ENCODE data around the gene ATP5F1A. TPM values are rescaled to one million over a fixed set of nuclear protein-coding genes. Genes with fewer than 3 reads are reported as not detected.
"Not testable (repeated sequence)": the region's sequence is repeated elsewhere in the genome, so short reads cannot be mapped to it uniquely, and the experiment has no call there.

Gene ATP5F1A
- total RNA-seq, 1 donor from 2014 or later, result 273 TPM

DNA sequence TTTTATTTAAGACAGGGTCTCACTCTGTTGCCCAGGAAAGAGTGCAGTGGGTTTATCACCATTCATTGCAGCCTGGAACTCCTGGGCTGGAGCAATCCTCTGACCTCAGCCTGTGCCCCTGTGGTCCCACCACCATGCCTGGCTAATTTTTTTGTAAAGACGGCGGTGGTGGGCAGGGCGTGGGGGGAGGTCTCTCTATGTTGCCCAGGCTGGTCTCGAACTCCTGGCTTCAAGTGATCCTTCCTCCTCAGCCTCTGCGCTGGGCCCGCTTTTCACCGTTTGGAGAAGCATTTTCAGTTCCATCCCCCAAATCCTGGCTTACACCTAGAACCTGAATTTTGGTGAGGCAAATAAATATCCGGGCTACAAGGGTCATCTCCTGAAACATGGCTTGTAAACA lies 1.4 kb upstream of the ATP5F1A start:
- Histone ChIP-seq H3K9me3 (no peaks in the 10 kb centered on the region), H3K4me3 (no peak overlapping the region), H3K4me1 (peaks cover 6 to 19% of the 10 kb centered on the region in 2 donors), H3K27me3 (no peaks in the 10 kb centered on the region), H3K36me3 (peaks cover 1 to 4% of the 10 kb centered on the region in 2 donors), H3K27ac (no peak overlapping the region)
- no peak for DNase-seq (ENCODE audit: low spot score in 2 of 2)
- intact Hi-C loops (cut with DNase I), result loop anchor here (5.0 kb wide), 1 partner anchor 73 kb away; a partner anchor contains a TSS
- TF ChIP-seq, protein P1, sequence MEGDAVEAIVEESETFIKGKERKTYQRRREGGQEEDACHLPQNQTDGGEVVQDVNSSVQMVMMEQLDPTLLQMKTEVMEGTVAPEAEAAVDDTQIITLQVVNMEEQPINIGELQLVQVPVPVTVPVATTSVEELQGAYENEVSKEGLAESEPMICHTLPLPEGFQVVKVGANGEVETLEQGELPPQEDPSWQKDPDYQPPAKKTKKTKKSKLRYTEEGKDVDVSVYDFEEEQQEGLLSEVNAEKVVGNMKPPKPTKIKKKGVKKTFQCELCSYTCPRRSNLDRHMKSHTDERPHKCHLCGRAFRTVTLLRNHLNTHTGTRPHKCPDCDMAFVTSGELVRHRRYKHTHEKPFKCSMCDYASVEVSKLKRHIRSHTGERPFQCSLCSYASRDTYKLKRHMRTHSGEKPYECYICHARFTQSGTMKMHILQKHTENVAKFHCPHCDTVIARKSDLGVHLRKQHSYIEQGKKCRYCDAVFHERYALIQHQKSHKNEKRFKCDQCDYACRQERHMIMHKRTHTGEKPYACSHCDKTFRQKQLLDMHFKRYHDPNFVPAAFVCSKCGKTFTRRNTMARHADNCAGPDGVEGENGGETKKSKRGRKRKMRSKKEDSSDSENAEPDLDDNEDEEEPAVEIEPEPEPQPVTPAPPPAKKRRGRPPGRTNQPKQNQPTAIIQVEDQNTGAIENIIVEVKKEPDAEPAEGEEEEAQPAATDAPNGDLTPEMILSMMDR (IDR thresholded peaks at IDR 0.05), result no peak

DNA sequence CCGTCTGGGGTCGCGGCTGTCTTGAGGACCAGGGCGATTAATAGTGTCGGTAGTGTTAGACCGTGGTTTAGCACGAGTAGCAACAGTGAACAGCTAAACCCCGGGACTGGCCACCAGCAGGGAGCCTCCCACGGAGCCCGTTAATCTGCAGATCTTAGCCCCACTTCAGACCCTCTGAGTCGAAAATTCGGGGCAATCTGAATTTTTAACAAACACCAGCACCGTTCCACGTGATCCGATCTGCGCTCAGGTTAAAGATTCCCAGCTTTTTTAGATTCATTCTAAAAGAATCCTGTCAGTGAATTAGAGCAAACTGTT lies 479 bp upstream of the ATP5F1A start:
- peaks cover 7 to 12% of the 10 kb centered on the region in 2 donors for H3K36me3 ChIP-seq
- peak overlapping the region; percentile 84 to 91 for H3K4me3 ChIP-seq
- H3K27ac ChIP-seq, result peak overlapping the region; percentile 72 to 82
- intact Hi-C loops (cut with DNase I), result loop anchor here (5.0 kb wide), 1 partner anchor 74 kb away; a partner anchor contains a TSS
- peaks cover 3 to 19% of the 10 kb centered on the region in 2 donors for H3K4me1 ChIP-seq
- TF ChIP-seq, protein P1 (IDR thresholded peaks at IDR 0.05), result no peak
- no peak for DNase-seq (ENCODE audit: low spot score in 2 of 2)
- no peaks in the 10 kb centered on the region for H3K9me3 ChIP-seq
- no peaks in the 10 kb centered on the region for H3K27me3 ChIP-seq

DNA sequence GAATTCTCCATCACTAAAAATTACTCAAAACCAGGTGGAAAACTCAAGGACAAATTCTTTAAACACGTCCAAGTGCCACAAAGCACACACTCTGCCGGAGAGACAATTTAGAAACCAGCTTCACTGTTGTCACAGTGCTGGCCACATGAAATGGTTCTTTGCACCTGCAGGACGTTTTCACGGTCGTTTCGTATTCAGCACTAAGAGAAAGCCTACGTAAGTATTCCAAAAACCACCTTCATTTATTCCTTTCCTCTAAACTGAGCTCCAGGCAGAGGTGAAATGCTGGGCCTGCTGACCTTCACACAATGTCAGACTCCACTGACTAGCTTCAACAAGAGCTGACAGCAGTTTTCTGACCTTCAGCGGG lies 680 bp downstream of the ATP5F1A start:
- Histone ChIP-seq H3K4me1 (peaks cover 3 to 22% of the 10 kb centered on the region in 2 donors), H3K27me3 (no peaks in the 10 kb centered on the region), H3K9me3 (no peaks in the 10 kb centered on the region), H3K36me3 (peaks cover 17 to 23% of the 10 kb centered on the region in 2 donors), H3K4me3 (peak overlapping the region; percentile 84 to 91), H3K27ac (peak overlapping the region; percentile 72 to 82)
- TF ChIP-seq, protein P1 (IDR thresholded peaks at IDR 0.05), result no peak
- DNase-seq (ENCODE audit: low spot score in 2 of 2), result no peak
- intact Hi-C loops (cut with DNase I), result loop anchor here (5.0 kb wide), 1 partner anchor 75 kb away; a partner anchor contains a TSS

GRCh38 chr18:46096651-46097300 lies 1.3 kb downstream of the ATP5F1A start:
- peaks cover 3 to 22% of the 10 kb centered on the region in 2 donors for H3K4me1 ChIP-seq
- TF ChIP-seq, protein P1 (IDR thresholded peaks at IDR 0.05), result no peak
- H3K36me3 ChIP-seq, result peaks cover 22 to 29% of the 10 kb centered on the region in 2 donors
- no peak for DNase-seq (ENCODE audit: low spot score in 2 of 2)
- intact Hi-C loops (cut with DNase I), result loop anchor here (5.0 kb wide), 1 partner anchor 76 kb away; a partner anchor contains a TSS
- H3K27ac ChIP-seq, result peak overlapping the region; percentile 72 to 82
- H3K9me3 ChIP-seq, result no peaks in the 10 kb centered on the region
- no peaks in the 10 kb centered on the region for H3K27me3 ChIP-seq
- H3K4me3 ChIP-seq, result peak overlapping the region; percentile 84 to 91

DNA sequence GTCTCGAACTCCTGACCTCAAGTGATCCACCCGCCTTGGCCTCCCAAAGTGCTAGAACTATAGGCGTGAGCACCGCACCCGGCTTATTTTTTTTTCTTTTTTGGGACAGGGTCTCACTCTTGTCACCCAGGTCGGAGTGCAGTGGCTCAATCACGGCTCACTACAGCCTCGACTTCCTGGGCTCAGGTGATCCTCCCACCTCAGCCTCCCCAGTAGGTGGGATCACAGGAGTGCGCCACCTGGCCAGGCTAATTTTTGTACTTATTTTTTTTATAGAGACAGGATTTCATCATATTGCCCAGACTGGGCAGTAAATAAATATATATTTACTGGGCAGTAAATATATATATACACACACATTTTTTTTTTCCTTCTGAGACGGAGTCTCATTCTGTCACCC lies 2.6 kb downstream of the ATP5F1A start:
- Histone ChIP-seq H3K36me3 (peaks cover 34 to 41% of the 10 kb centered on the region in 2 donors), H3K27me3 (no peaks in the 10 kb centered on the region), H3K9me3 (no peaks in the 10 kb centered on the region), H3K4me3 (peak overlapping the region in 1 of 2 donors; percentile 84), H3K27ac (no peak overlapping the region), H3K4me1 (peaks cover 3 to 22% of the 10 kb centered on the region in 2 donors)
- no peak for DNase-seq (ENCODE audit: low spot score in 2 of 2)
- intact Hi-C loops (cut with DNase I), result loop anchor here (5.0 kb wide), 1 partner anchor 77 kb away; a partner anchor contains a TSS
- TF ChIP-seq, protein P1 (IDR thresholded peaks at IDR 0.05), result no peak

- peaks cover 92 to 99% of the 10 kb centered on the region in 2 donors for H3K36me3 ChIP-seq
- H3K27ac ChIP-seq; intact Hi-C loops (cut with DNase I); H3K4me3 ChIP-seq; H3K9me3 ChIP-seq; DNase-seq (ENCODE audit: low spot score in 2 of 2); H3K27me3 ChIP-seq; H3K4me1 ChIP-seq: not testable (repeated sequence)
Observed at GRCh38 chr18:46088501-46088900, 9.6 kb downstream of the ATP5F1A start.

Data from ascending aorta (tissue), 2 donors.